AG04449 (cell line): ENCODE measurements around the gene AHCY.

Experiments
- CTCF ChIA-PET: fragments of 350-600 bp; formaldehyde crosslinking; extraction: SDS; loops from one replicate; lab custom pipeline; 2021; ENCODE audit warnings: antibody characterized with exemption; lab: Yijun Ruan, JAX
- POLR2A ChIA-PET: fragments of 400-600, 350-600 bp; formaldehyde crosslinking; extraction: SDS; loops from one replicate; lab custom pipeline; 2020; ENCODE audit warnings: antibody characterized with exemption, inconsistent platforms; lab: Yijun Ruan, JAX
- DNase-seq: peaks from one replicate; pipeline ENCODE4 v3.0.0-alpha.2; 2010; ENCODE audit warnings: low read depth, low spot score
- H3K4me3 ChIP-seq: 2 replicates; pipeline ENCODE4 v1.5.1; 2011; ENCODE audit warnings: low read depth, mild to moderate bottlenecking, control low read depth, low read length
- CTCF ChIP-seq: IDR thresholded peaks from one replicate; pipeline ENCODE4 v1.5.1; 2011; ENCODE audit warnings: mild to moderate bottlenecking, moderate library complexity, low read length, control low read depth, inconsistent platforms; ENCODE audit not compliant: insufficient read depth; ENCODE audit errors: missing control alignments

Gene AHCY

GRCh38 chr20:34312544-34313217 is 9.5 kb upstream of the AHCY start:
- ChIA-PET POLR2A (interaction anchor here (0.5 to 1.3 kb wide), 7 partner anchors 10 to 457 kb away, joined by 3 to 8 read pairs (median 4); partner anchors contain the start of genes AHCY and ITCH), CTCF (interaction anchor here (0.6 to 5.3 kb wide), 98 partner anchors 8 to 939 kb away, joined by 3 to 99 read pairs (median 6); partner anchors contain the start of genes AHCY, DYNLRB1, ITCH and MAP1LC3A)
- no peak for DNase-seq
- TF ChIP-seq CTCF = peak; percentile 100
- H3K4me3 ChIP-seq = peak overlapping the region; percentile 51

DNA sequence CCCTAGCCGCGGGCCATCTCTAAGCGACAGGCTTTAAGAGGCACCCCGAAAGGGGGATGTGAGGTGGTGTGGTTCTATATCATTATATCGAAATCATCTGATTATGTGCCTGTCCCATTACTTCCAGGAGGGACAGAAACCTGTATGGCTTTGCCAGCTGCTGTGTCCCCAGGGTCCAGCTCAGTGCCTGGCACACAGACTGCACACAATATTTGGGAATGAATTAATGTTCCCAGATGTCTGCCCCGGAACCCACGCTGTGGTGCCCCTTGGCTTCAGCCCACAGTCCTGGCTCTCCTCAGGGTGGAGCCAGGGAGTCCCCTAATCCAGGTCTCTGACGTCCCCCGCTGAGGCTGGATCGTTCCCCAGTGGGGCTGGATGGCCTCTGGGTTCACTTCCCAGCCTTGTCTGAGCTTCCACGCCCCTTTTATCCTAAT is 8.9 kb upstream of the AHCY start:
- H3K4me3 ChIP-seq = no peak overlapping the region
- no peak for DNase-seq
- ChIA-PET POLR2A (interaction anchor here (0.5 to 1.3 kb wide), 6 partner anchors 51 to 458 kb away, joined by 3 to 8 read pairs (median 4); partner anchors contain the start of gene ITCH), CTCF (interaction anchor here (0.7 to 5.3 kb wide), 89 partner anchors 9 to 938 kb away, joined by 3 to 99 read pairs (median 7); partner anchors contain the start of genes AHCY, DYNLRB1, ITCH and MAP1LC3A)
- no peak for TF ChIP-seq CTCF

GRCh38 chr20:34311118-34312023 is 8.2 kb upstream of the AHCY start:
- ChIA-PET POLR2A (interaction anchor here (1.1 kb wide), 1 partner anchor 79 kb away, joined by 3 read pairs; no protein-coding TSS in a partner anchor), CTCF (interaction anchor here (0.8 to 5.3 kb wide), 60 partner anchors 9 to 458 kb away, joined by 3 to 99 read pairs (median 11); partner anchors contain the start of genes AHCY, DYNLRB1, ITCH and TP53INP2)
- no peak overlapping the region for H3K4me3 ChIP-seq
- TF ChIP-seq CTCF = peak; percentile 11
- DNase-seq = no peak

GRCh38 chr20:34310481-34311117 is 7.4 kb upstream of the AHCY start:
- ChIA-PET POLR2A (no interaction called here), CTCF (interaction anchor here (0.8 to 5.3 kb wide), 27 partner anchors 8 to 459 kb away, joined by 3 to 99 read pairs (median 23); partner anchors contain the start of genes AHCY, DYNLRB1 and TP53INP2)
- DNase-seq = no peak

GRCh38 chr20:34309691-34310090 is 6.5 kb upstream of the AHCY start:
- ChIA-PET POLR2A (no interaction called here), CTCF (interaction anchor here (0.8 to 4.4 kb wide), 4 partner anchors 9 to 213 kb away, joined by 3 to 23 read pairs (median 12); no protein-coding TSS in a partner anchor)
- no peak for TF ChIP-seq CTCF
- no peak overlapping the region for H3K4me3 ChIP-seq
- no peak for DNase-seq

More at GRCh38 chr20:34310481-34311117, 7.4 kb upstream of the AHCY start:
- no peak overlapping the region for H3K4me3 ChIP-seq
- TF ChIP-seq CTCF = no peak
